GM23338 (cell line): ENCODE data around the gene KRT75. TPM values are rescaled to one million over a fixed set of nuclear protein-coding genes. Genes with fewer than 3 reads are reported as not detected.

Source experiments
- ATAC-seq: fragments of 200-7000 bp; cut with Tn5 transposase; 3 replicates; pipeline ENCODE4 v1.9.1; 2020
- DNase-seq: peaks from one replicate; pipeline ENCODE4 v3.0.0-alpha.2; 2015; ENCODE audit warnings: low spot score
- H2AFZ ChIP-seq: fragments of 200-600 bp; sonication (generic); 2 replicates; pipeline ENCODE4 v1.8.0; 2016; ENCODE audit warnings: antibody characterized with exemption, mild to moderate bottlenecking, moderate library complexity
- H3F3A ChIP-seq: fragments of 200-600 bp; sonication (generic); replicated peaks from 2 replicates; pipeline ENCODE4 v1.8.0; 2017; ENCODE audit warnings: antibody characterized with exemption, mixed run types, low read depth
- H3K27ac ChIP-seq: fragments of 200-600 bp; sonication (generic); 2 replicates; pipeline ENCODE4 v1.6.1; 2016; ENCODE audit warnings: low read depth
- H3K27me3 ChIP-seq: fragments of 200-600 bp; sonication (generic); 2 replicates; pipeline ENCODE4 v1.8.0; 2016; ENCODE audit warnings: mild to moderate bottlenecking, mixed run types, moderate library complexity; ENCODE audit not compliant: insufficient read depth
- H3K36me3 ChIP-seq: fragments of 200-600 bp; sonication (generic); 2 replicates; pipeline ENCODE4 v1.8.0; 2016; ENCODE audit warnings: mild to moderate bottlenecking; ENCODE audit not compliant: insufficient read depth
- H3K4me1 ChIP-seq: fragments of 200-600 bp; sonication (generic); 2 replicates; pipeline ENCODE4 v1.8.0; 2016; ENCODE audit warnings: mild to moderate bottlenecking, moderate library complexity; ENCODE audit not compliant: insufficient read depth
- H3K4me2 ChIP-seq: fragments of 200-600 bp; sonication (generic); 2 replicates; pipeline ENCODE4 v1.7.1; 2017; ENCODE audit warnings: mixed run types
- H3K4me3 ChIP-seq: fragments of 200-600 bp; sonication (generic); 2 replicates; pipeline ENCODE4 v1.6.1; 2016; ENCODE audit warnings: mixed run types
- H3K79me2 ChIP-seq: fragments of 200-600 bp; sonication (generic); replicated peaks from 2 replicates; pipeline ENCODE4 v1.8.0; 2017; ENCODE audit warnings: mild to moderate bottlenecking; ENCODE audit not compliant: insufficient read depth
- H3K9me2 ChIP-seq: fragments of 200-600 bp; sonication (generic); 2 replicates; pipeline ENCODE4 v1.8.0; 2017; ENCODE audit not compliant: insufficient read depth
- H4K20me1 ChIP-seq: fragments of 200-600 bp; sonication (generic); replicated peaks from 2 replicates; pipeline ENCODE4 v1.8.0; 2017; ENCODE audit warnings: mild to moderate bottlenecking; ENCODE audit not compliant: insufficient read depth
- H3K27ac Mint-ChIP-seq: 2 replicates; pipeline ENCODE4 v1.8.0; 2020; ENCODE audit warnings: inconsistent platforms, mild to moderate bottlenecking, moderate library complexity, mixed read lengths
- H3K27me3 Mint-ChIP-seq: 3 replicates; pipeline ENCODE4 v1.8.0; 2022; ENCODE audit warnings: low read depth, mild to moderate bottlenecking, moderate library complexity, mixed read lengths, inconsistent platforms; ENCODE audit not compliant: insufficient read depth, poor library complexity
- H3K36me3 Mint-ChIP-seq: 3 replicates; pipeline ENCODE4 v1.8.0; 2021; ENCODE audit warnings: low read depth, mild to moderate bottlenecking, inconsistent platforms, moderate library complexity, mixed read lengths
- H3K4me1 Mint-ChIP-seq: 3 replicates; pipeline ENCODE4 v1.8.0; 2020; ENCODE audit warnings: mild to moderate bottlenecking, inconsistent platforms, mixed read lengths
- H3K4me3 Mint-ChIP-seq: 3 replicates; pipeline ENCODE4 v1.8.0; 2021; ENCODE audit warnings: moderate library complexity, mild to moderate bottlenecking, inconsistent platforms, mixed read lengths
- H3K9me3 Mint-ChIP-seq: 3 replicates; pipeline ENCODE4 v1.8.0; 2020; ENCODE audit warnings: moderate library complexity, mild to moderate bottlenecking, inconsistent platforms, mixed read lengths
- CREB1 ChIP-seq: fragments of 250-450 bp; sonication (Bioruptor Pico); IDR thresholded peaks from 2 replicates; pipeline ENCODE4 v1.5.0; 2020; ENCODE audit warnings: low read depth, mild to moderate bottlenecking, moderate library complexity
- CTCF ChIP-seq, 2 experiments: fragments of 200-600 bp in 1 of 2; sonication (generic) in 1 of 2; conservative IDR thresholded peaks; 2 replicates each; pipeline versions ENCODE4 v1.5.1 to v1.6.1; 2016 to 2017; ENCODE audit warnings: antibody characterized with exemption in 2 of 2, low read depth in 2 of 2, mild to moderate bottlenecking in 2 of 2, moderate library complexity in 1 of 2
- ETS1 ChIP-seq: IDR thresholded peaks from 2 replicates; pipeline ENCODE4 v1.6.1; 2016; ENCODE audit warnings: antibody characterized with exemption
- EZH2phosphoT487 ChIP-seq: fragments of 200-600 bp; sonication (generic); IDR thresholded peaks from one replicate; pipeline ENCODE4 v1.8.1; 2018; ENCODE audit warnings: antibody characterized with exemption; ENCODE audit not compliant: unreplicated experiment
- JUNB ChIP-seq: IDR thresholded peaks from one replicate; pipeline ENCODE4 v1.6.1; 2016; ENCODE audit warnings: antibody characterized with exemption; ENCODE audit not compliant: unreplicated experiment
- NANOG ChIP-seq: IDR thresholded peaks from 2 replicates; pipeline ENCODE4 v1.6.1; 2016; ENCODE audit warnings: antibody characterized with exemption, borderline replicate concordance
- POLR2AphosphoS5 ChIP-seq: IDR thresholded peaks from 2 replicates; pipeline ENCODE4 v1.6.1; 2016; ENCODE audit warnings: antibody characterized with exemption, low read depth
- REST ChIP-seq: IDR thresholded peaks from one replicate; pipeline ENCODE4 v1.6.1; 2018; ENCODE audit warnings: antibody characterized with exemption; ENCODE audit not compliant: unreplicated experiment
- STAT1 ChIP-seq: IDR thresholded peaks from one replicate; pipeline ENCODE4 v1.6.1; 2016; ENCODE audit warnings: antibody characterized with exemption; ENCODE audit not compliant: unreplicated experiment
- ZNF114 ChIP-seq: fragments of 250-450 bp; sonication (Bioruptor Pico); IDR thresholded peaks from 2 replicates; pipeline ENCODE4 v1.5.0; 2020; ENCODE audit warnings: mild to moderate bottlenecking, moderate library complexity
- ZNF331 ChIP-seq: fragments of 250-450 bp; sonication (Bioruptor Pico); IDR thresholded peaks from 2 replicates; pipeline ENCODE4 v1.5.0; 2020; ENCODE audit warnings: low read depth, mild to moderate bottlenecking, moderate library complexity
- ZNF462 ChIP-seq: fragments of 250-450 bp; sonication (Bioruptor Pico); IDR thresholded peaks from 2 replicates; pipeline ENCODE4 v1.5.0; 2020; ENCODE audit warnings: mild to moderate bottlenecking, moderate library complexity
- polyA plus RNA-seq: library from polyadenylated mRNA; unstranded; fragments of >200 nt; fragmentation: Nextera tagmentation; extraction: Ambion mirVana; gene quantifications from 2 replicates; pipeline ENCODE4 v1.2.1, GENCODE V29; 2016
- total RNA-seq: library from RNA; depleted of rRNA; stranded (reverse); fragments of >200 nt; shearing (Covaris generic); gene quantifications from 2 replicates; pipeline ENCODE4 v1.2.3, GENCODE V29; 2014

KRT75 gene
- total and polyA plus RNA-seq, 2 experiments from 2014 or later = not detected

GRCh38 chr12:52474212-52474611, 40.0 kb upstream of the KRT75 start:
- no peaks in the 10 kb centered on the region for H3K36me3 Mint-ChIP-seq
- no peak overlapping the region for H3K27ac ChIP-seq
- H3K4me1 ChIP-seq = no peaks in the 10 kb centered on the region
- peaks cover 1% of the 10 kb centered on the region for H3K27me3 Mint-ChIP-seq
- peaks cover 6% of the 10 kb centered on the region; the same call in 1 of the 2 replicates for H3K9me2 ChIP-seq
- no peak for DNase-seq
- H2AFZ ChIP-seq = no peak overlapping the region
- peaks cover 26% of the 10 kb centered on the region for H3K9me3 Mint-ChIP-seq
- no peak overlapping the region for H3K4me2 ChIP-seq
- no peaks in the 10 kb centered on the region for H3K4me1 Mint-ChIP-seq
- H3K27me3 ChIP-seq = no peaks in the 10 kb centered on the region
- no peaks in the 10 kb centered on the region for H3F3A ChIP-seq
- ATAC-seq = no peak
- no peaks in the 10 kb centered on the region for H3K79me2 ChIP-seq
- H3K4me3 ChIP-seq = no peak overlapping the region
- no peak overlapping the region for H3K27ac Mint-ChIP-seq
- no peak overlapping the region for H3K4me3 Mint-ChIP-seq
- no peak for TF ChIP-seq NANOG
- no peak for TF ChIP-seq ZNF114 (CRISPR knock-in tag)
- no peak for TF ChIP-seq EZH2phosphoT487
- no peak for TF ChIP-seq STAT1
- no peak for TF ChIP-seq REST
- TF ChIP-seq ZNF462 (CRISPR knock-in tag) = no peak
- TF ChIP-seq ZNF331 = no peak
- TF ChIP-seq POLR2AphosphoS5 = no peak
- no peak for TF ChIP-seq ETS1
- no peak for TF ChIP-seq JUNB
- no peak for TF ChIP-seq CREB1 (CRISPR knock-in tag)
- TF ChIP-seq CTCF (conservative IDR thresholded peaks at IDR 0.05; ENCODE audit: low read depth in 2 of 2) = no peak
- H3K36me3 ChIP-seq = no peaks in the 10 kb centered on the region
- H4K20me1 ChIP-seq = no peaks in the 10 kb centered on the region
